K562 (cell line): ENCODE data around the gene DDIT3. TPM values are rescaled to one million over a fixed set of nuclear protein-coding genes. Genes with fewer than 3 reads are reported as not detected.

ENCODE experiments used
- CREB1 ChIP-seq, 2 experiments: sonication (generic) in 1 of 2; formaldehyde crosslinking in 1 of 2; IDR thresholded peaks; 2 replicates each; pipeline versions ENCODE4 v1.6.1 to v1.8.0; 2012 to 2022; ENCODE audit warnings: inconsistent platforms in 1 of 2, mild to moderate bottlenecking in 1 of 2, missing genetic modification reagents in 1 of 2, moderate library complexity in 1 of 2
- CTBP1 ChIP-seq: fragments of 450-650 bp; IDR thresholded peaks from 2 replicates; pipeline ENCODE4 v1.6.1; 2016; ENCODE audit warnings: borderline replicate concordance
- CTCF ChIP-seq, 3 experiments: IDR thresholded peaks in 2 of 3; conservative IDR thresholded peaks in 1 of 3; 2 replicates each; pipeline ENCODE4 v1.5.1; 2011 to 2012; ENCODE audit warnings: low read length in 3 of 3, mild to moderate bottlenecking in 3 of 3, control low read depth in 2 of 3, improper control_type of control experiment in 1 of 3, inconsistent platforms in 1 of 3, low read depth in 1 of 3, mixed read lengths in 1 of 3, moderate library complexity in 1 of 3; ENCODE audit not compliant: insufficient read depth in 2 of 3
- EP300 ChIP-seq: IDR thresholded peaks from 2 replicates; pipeline ENCODE4 v1.6.1; 2012; ENCODE audit warnings: low read length, improper control_type of control experiment
- KLF10 ChIP-seq: fragments of 250-450 bp; sonication (Bioruptor Pico); IDR thresholded peaks from 2 replicates; pipeline ENCODE4 v1.6.1; 2021; ENCODE audit warnings: matching md5 sums
- MCM3 ChIP-seq: fragments of 450-650 bp; IDR thresholded peaks from 2 replicates; pipeline ENCODE4 v1.6.1; 2016
- MLLT1 ChIP-seq, 2 experiments: fragments of 450-650 bp; IDR thresholded peaks; 2 replicates each; pipeline ENCODE4 v1.6.1; 2016
- MYC ChIP-seq, 2 experiments: fragments of 250-450 bp in 1 of 2; sonication (Bioruptor Pico) in 1 of 2; IDR thresholded peaks; 2 replicates each; pipeline versions ENCODE4 v1.5.1 to v1.6.1; 2012 to 2021; ENCODE audit warnings: low read depth in 2 of 2, borderline replicate concordance in 1 of 2, improper control_type of control experiment in 1 of 2, low read length in 1 of 2, mild to moderate bottlenecking in 1 of 2, moderate library complexity in 1 of 2
- NFYB ChIP-seq: IDR thresholded peaks from 2 replicates; pipeline ENCODE4 v1.6.1; 2011; ENCODE audit warnings: mild to moderate bottlenecking, moderate library complexity; ENCODE audit not compliant: insufficient read length; ENCODE audit errors: extremely low read depth
- OTX1 ChIP-seq: fragments of 450-650 bp; formaldehyde crosslinking; IDR thresholded peaks from 2 replicates; pipeline ENCODE4 v1.4.0; 2022; ENCODE audit warnings: mild to moderate bottlenecking
- SIX5 ChIP-seq, 2 experiments: IDR thresholded peaks; 2 replicates each; pipeline ENCODE4 v1.6.1; 2011; ENCODE audit warnings: low read length in 2 of 2, borderline replicate concordance in 1 of 2, low read depth in 1 of 2, mild to moderate bottlenecking in 1 of 2, moderate library complexity in 1 of 2; ENCODE audit not compliant: insufficient read depth in 1 of 2
- ZC3H8 ChIP-seq: fragments of 450-650 bp; IDR thresholded peaks from 2 replicates; pipeline ENCODE4 v1.6.1; 2017
- ZFP91 ChIP-seq: sonication (generic); formaldehyde crosslinking; IDR thresholded peaks from 2 replicates; pipeline ENCODE4 v1.8.0; 2022; ENCODE audit warnings: mild to moderate bottlenecking, missing genetic modification reagents
- polyA plus RNA-seq, 8 experiments: library from polyadenylated mRNA; depleted of rRNA in 4 of 8; stranded (reverse) in 5 of 8; unstranded in 3 of 8; fragments of >200 nt; fragmentation: Nextera tagmentation in 2 of 8; fragmentation: Illumina TruSeq in 1 of 8; extraction: Ambion mirVana in 2 of 8; extraction: Trizol in 1 of 8; gene quantifications; 2 replicates each; pipeline versions ENCODE4 v1.2.1 to v1.2.3, GENCODE V29; 2011 to 2014; ENCODE audit warnings: inconsistent platforms in 1 of 8, missing spikeins in 1 of 8
- total RNA-seq, 7 experiments: library from RNA; depleted of rRNA in 6 of 7; stranded (reverse); fragments of >200 nt in 6 of 7; fragmentation: Illumina TruSeq in 2 of 7; extraction: Trizol in 2 of 7; gene quantifications; 2 replicates each; pipeline versions ENCODE4 v1.2.1 to v1.2.3, GENCODE V29; 2011 to 2021; ENCODE audit warnings: low replicate concordance in 1 of 7
- TF ChIP-seq, protein P1 (sequence below): fragments of 450-650 bp; formaldehyde crosslinking; IDR thresholded peaks from 2 replicates; pipeline ENCODE4 v1.4.0; 2020; ENCODE audit warnings: mild to moderate bottlenecking, moderate library complexity
- TF ChIP-seq, protein P2 (sequence below): fragments of 450-650 bp; IDR thresholded peaks from 2 replicates; pipeline ENCODE4 v1.7.0; 2016; ENCODE audit warnings: borderline replicate concordance

The DDIT3 gene
- total and polyA plus RNA-seq, 9 of the 15 experiments (the other 6 are each of a cell fraction or from before 2014, with no cell fraction given), result 59.1 to 272 (median 89.9) TPM

GRCh38 chr12:57547288-57548012 is 27.1 kb upstream of the DDIT3 start (continued):
- TF ChIP-seq, protein P1, sequence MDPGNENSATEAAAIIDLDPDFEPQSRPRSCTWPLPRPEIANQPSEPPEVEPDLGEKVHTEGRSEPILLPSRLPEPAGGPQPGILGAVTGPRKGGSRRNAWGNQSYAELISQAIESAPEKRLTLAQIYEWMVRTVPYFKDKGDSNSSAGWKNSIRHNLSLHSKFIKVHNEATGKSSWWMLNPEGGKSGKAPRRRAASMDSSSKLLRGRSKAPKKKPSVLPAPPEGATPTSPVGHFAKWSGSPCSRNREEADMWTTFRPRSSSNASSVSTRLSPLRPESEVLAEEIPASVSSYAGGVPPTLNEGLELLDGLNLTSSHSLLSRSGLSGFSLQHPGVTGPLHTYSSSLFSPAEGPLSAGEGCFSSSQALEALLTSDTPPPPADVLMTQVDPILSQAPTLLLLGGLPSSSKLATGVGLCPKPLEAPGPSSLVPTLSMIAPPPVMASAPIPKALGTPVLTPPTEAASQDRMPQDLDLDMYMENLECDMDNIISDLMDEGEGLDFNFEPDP (CRISPR knock-in tag), result no peak
- TF ChIP-seq SIX5 (IDR thresholded peaks at IDR 0.05; ENCODE audit: borderline replicate concordance in 1 of 2, insufficient read depth in 1 of 2, low read depth in 1 of 2, low read length in 2 of 2) (peak; percentile 81 to 87; a peak in 3 of 4 replicates), CTBP1 (no peak), MLLT1 (IDR thresholded peaks at IDR 0.05) (peak in 1 of 2 experiments; percentile 61; a peak in 1 of 4 replicates), MCM3 (no peak), ZC3H8 (no peak), MYC (IDR thresholded peaks at IDR 0.05; ENCODE audit: low read depth, low read length) (peak; percentile 72; the same call in 1 of the 2 replicates), MYC (CRISPR knock-in tag; IDR thresholded peaks at IDR 0.05; ENCODE audit: borderline replicate concordance, low read depth) (0 out of 2 replicates have a peak, but pooled peaks have one; percentile 18), NFYB (no peak), ZFP91 (CRISPR knock-in tag) (no peak), EP300 (0 out of 2 replicates have a peak, but pooled peaks have one; percentile 8), KLF10 (CRISPR knock-in tag) (no peak), CTCF (IDR thresholded peaks at IDR 0.05 in 2 of 3, conservative IDR thresholded peaks at IDR 0.05 in 1 of 3; ENCODE audit: insufficient read depth in 2 of 3, low read depth in 1 of 3, low read length in 3 of 3) (no peak), OTX1 (CRISPR knock-in tag) (no peak), CREB1 (IDR thresholded peaks at IDR 0.05) (peak; percentile 94), CREB1 (CRISPR knock-in tag; IDR thresholded peaks at IDR 0.05) (peak; percentile 73; the same call in 1 of the 2 replicates)
- TF ChIP-seq, protein P2, sequence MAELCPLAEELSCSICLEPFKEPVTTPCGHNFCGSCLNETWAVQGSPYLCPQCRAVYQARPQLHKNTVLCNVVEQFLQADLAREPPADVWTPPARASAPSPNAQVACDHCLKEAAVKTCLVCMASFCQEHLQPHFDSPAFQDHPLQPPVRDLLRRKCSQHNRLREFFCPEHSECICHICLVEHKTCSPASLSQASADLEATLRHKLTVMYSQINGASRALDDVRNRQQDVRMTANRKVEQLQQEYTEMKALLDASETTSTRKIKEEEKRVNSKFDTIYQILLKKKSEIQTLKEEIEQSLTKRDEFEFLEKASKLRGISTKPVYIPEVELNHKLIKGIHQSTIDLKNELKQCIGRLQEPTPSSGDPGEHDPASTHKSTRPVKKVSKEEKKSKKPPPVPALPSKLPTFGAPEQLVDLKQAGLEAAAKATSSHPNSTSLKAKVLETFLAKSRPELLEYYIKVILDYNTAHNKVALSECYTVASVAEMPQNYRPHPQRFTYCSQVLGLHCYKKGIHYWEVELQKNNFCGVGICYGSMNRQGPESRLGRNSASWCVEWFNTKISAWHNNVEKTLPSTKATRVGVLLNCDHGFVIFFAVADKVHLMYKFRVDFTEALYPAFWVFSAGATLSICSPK, result peak; percentile 84; the same call in 1 of the 2 replicates
